Loucy (cell line): Measurements from ENCODE around the gene KSR1.

Experiments
- H2AFZ ChIP-seq: fragments of 200-600 bp; sonication (generic); 2 replicates; pipeline ENCODE4 v1.6.0; 2016; ENCODE audit warnings: antibody characterized with exemption, mild to moderate bottlenecking, low read length, moderate library complexity
- H3F3A ChIP-seq: fragments of 200-600 bp; 2 replicates; pipeline ENCODE4 v1.6.0; 2016; ENCODE audit warnings: antibody characterized with exemption, low read depth, mild to moderate bottlenecking
- H3K27me3 ChIP-seq: fragments of 200-600 bp; sonication (generic); 2 replicates; pipeline ENCODE4 v1.6.1; 2014; ENCODE audit warnings: low read length, mild to moderate bottlenecking; ENCODE audit not compliant: insufficient read depth, poor library complexity, severe bottlenecking
- H3K36me3 ChIP-seq: fragments of 200-600 bp; sonication (generic); 2 replicates; pipeline ENCODE4 v1.6.1; 2016; ENCODE audit warnings: low read length; ENCODE audit not compliant: insufficient read depth
- H3K4me1 ChIP-seq: fragments of 200-600 bp; sonication (generic); 2 replicates; pipeline ENCODE4 v1.5.1; 2014; ENCODE audit warnings: low read length, mild to moderate bottlenecking; ENCODE audit not compliant: insufficient read depth, poor library complexity, severe bottlenecking
- H3K4me2 ChIP-seq: fragments of 200-600 bp; sonication (generic); 2 replicates; pipeline ENCODE4 v1.6.0; 2014; ENCODE audit warnings: antibody characterized with exemption, low read length, low read depth, mild to moderate bottlenecking; ENCODE audit not compliant: poor library complexity, severe bottlenecking
- H3K4me3 ChIP-seq: fragments of 200-600 bp; sonication (generic); 2 replicates; pipeline ENCODE4 v1.5.1; 2014; ENCODE audit warnings: low read length, mild to moderate bottlenecking, mixed read lengths; ENCODE audit not compliant: poor library complexity, severe bottlenecking
- H3K79me2 ChIP-seq: fragments of 200-600 bp; sonication (generic); 2 replicates; pipeline ENCODE4 v1.6.1; 2014; ENCODE audit warnings: low read length; ENCODE audit not compliant: insufficient read depth
- H3K9ac ChIP-seq: fragments of 200-600 bp; sonication (generic); 2 replicates; pipeline ENCODE4 v1.6.0; 2014; ENCODE audit warnings: mild to moderate bottlenecking, low read depth, low read length, moderate library complexity; ENCODE audit not compliant: poor library complexity, severe bottlenecking
- H3K9me2 ChIP-seq: fragments of 200-600 bp; sonication (generic); replicated peaks from 2 replicates; pipeline ENCODE4 v1.6.1; 2016; ENCODE audit warnings: low read depth, low read length, mixed read lengths
- H3K9me3 ChIP-seq: fragments of 200-600 bp; sonication (generic); 2 replicates; pipeline ENCODE4 v1.6.1; 2014; ENCODE audit warnings: mild to moderate bottlenecking, antibody characterized with exemption, low read length, low read depth; ENCODE audit not compliant: insufficient read depth
- H4K20me1 ChIP-seq: fragments of 200-600 bp; sonication (generic); 2 replicates; pipeline ENCODE4 v1.6.0; 2014; ENCODE audit warnings: antibody characterized with exemption, low read length, mild to moderate bottlenecking; ENCODE audit not compliant: insufficient read depth, poor library complexity, severe bottlenecking
- CTCF ChIP-seq: fragments of 200-600 bp; sonication (generic); conservative IDR thresholded peaks from 2 replicates; pipeline ENCODE4 v1.5.1; 2014; ENCODE audit warnings: mild to moderate bottlenecking, antibody characterized with exemption, low read length
- EZH2phosphoT487 ChIP-seq: fragments of 200-600 bp; IDR thresholded peaks from 2 replicates; pipeline ENCODE4 v1.6.1; 2018; ENCODE audit warnings: antibody characterized with exemption, mild to moderate bottlenecking, moderate library complexity, borderline replicate concordance

The KSR1 gene

GRCh38 chr17:27621942-27622559 is 165.8 kb downstream of the KSR1 start:
- H3K36me3 ChIP-seq, result peaks cover 54% of the 10 kb centered on the region; the same call in 1 of the 2 replicates
- TF ChIP-seq EZH2phosphoT487, result no peak
- TF ChIP-seq CTCF, result no peak

GRCh38 chr17:27622986-27623385 is 166.7 kb downstream of the KSR1 start:
- no peak for TF ChIP-seq CTCF
- TF ChIP-seq EZH2phosphoT487, result no peak
- no peak overlapping the region for H3K4me2 ChIP-seq
- no peak overlapping the region for H3K9ac ChIP-seq
- peaks cover 50% of the 10 kb centered on the region; the same call in 1 of the 2 replicates for H3K36me3 ChIP-seq
- H4K20me1 ChIP-seq, result no peaks in the 10 kb centered on the region
- H3F3A ChIP-seq, result no peaks in the 10 kb centered on the region
- no peak overlapping the region for H2AFZ ChIP-seq
- no peaks in the 10 kb centered on the region for H3K79me2 ChIP-seq
- H3K4me1 ChIP-seq, result peaks cover under 1% of the 10 kb centered on the region
- no peaks in the 10 kb centered on the region for H3K9me2 ChIP-seq
- no peaks in the 10 kb centered on the region for H3K9me3 ChIP-seq
- no peak overlapping the region for H3K4me3 ChIP-seq
- no peaks in the 10 kb centered on the region for H3K27me3 ChIP-seq

More at GRCh38 chr17:27621942-27622559, 165.8 kb downstream of the KSR1 start:
- Histone ChIP-seq H3K79me2 (no peaks in the 10 kb centered on the region), H3K27me3 (no peaks in the 10 kb centered on the region), H3K9ac (no peak overlapping the region), H4K20me1 (no peaks in the 10 kb centered on the region), H3K4me2 (no peak overlapping the region), H3K4me1 (peaks cover 3% of the 10 kb centered on the region), H2AFZ (no peak overlapping the region), H3K9me2 (no peaks in the 10 kb centered on the region), H3F3A (no peaks in the 10 kb centered on the region), H3K4me3 (no peak overlapping the region), H3K9me3 (no peaks in the 10 kb centered on the region)

- H3K9me3 ChIP-seq, result no peaks in the 10 kb centered on the region
- TF ChIP-seq EZH2phosphoT487 (no peak), CTCF (no peak)
- H3K36me3 ChIP-seq, result peaks cover 44% of the 10 kb centered on the region; the same call in 1 of the 2 replicates
Observed at GRCh38 chr17:27623614-27624013, 167.4 kb downstream of the KSR1 start.

More at GRCh38 chr17:27623614-27624013, 167.4 kb downstream of the KSR1 start:
- H3K27me3 ChIP-seq, result no peaks in the 10 kb centered on the region
- no peak overlapping the region for H3K4me3 ChIP-seq
- no peaks in the 10 kb centered on the region for H3F3A ChIP-seq
- H3K9me2 ChIP-seq, result no peaks in the 10 kb centered on the region
- no peaks in the 10 kb centered on the region for H4K20me1 ChIP-seq
- no peak overlapping the region for H3K4me2 ChIP-seq
- H3K9ac ChIP-seq, result no peak overlapping the region
- H3K4me1 ChIP-seq, result peaks cover 7% of the 10 kb centered on the region
- H2AFZ ChIP-seq, result no peak overlapping the region
- H3K79me2 ChIP-seq, result no peaks in the 10 kb centered on the region
